Stimulated activated CD4-positive, alpha-beta T cell treated with anti-CD3 and anti-CD28 coated beads, Interleukin-4, amount 100 ng/mL, for 4 hours (primary cell): ENCODE measurements around the gene LDLRAP1.

Experiments used
- DNase-seq, 2 experiments: peaks; one replicate each; pipeline ENCODE4 v3.0.0-alpha.2; 2020

LDLRAP1 gene

GRCh38 chr1:25563330-25564215, 20.2 kb downstream of the LDLRAP1 start:
- DNase-seq = peak in 1 of 2 experiments; percentile 36

DNA sequence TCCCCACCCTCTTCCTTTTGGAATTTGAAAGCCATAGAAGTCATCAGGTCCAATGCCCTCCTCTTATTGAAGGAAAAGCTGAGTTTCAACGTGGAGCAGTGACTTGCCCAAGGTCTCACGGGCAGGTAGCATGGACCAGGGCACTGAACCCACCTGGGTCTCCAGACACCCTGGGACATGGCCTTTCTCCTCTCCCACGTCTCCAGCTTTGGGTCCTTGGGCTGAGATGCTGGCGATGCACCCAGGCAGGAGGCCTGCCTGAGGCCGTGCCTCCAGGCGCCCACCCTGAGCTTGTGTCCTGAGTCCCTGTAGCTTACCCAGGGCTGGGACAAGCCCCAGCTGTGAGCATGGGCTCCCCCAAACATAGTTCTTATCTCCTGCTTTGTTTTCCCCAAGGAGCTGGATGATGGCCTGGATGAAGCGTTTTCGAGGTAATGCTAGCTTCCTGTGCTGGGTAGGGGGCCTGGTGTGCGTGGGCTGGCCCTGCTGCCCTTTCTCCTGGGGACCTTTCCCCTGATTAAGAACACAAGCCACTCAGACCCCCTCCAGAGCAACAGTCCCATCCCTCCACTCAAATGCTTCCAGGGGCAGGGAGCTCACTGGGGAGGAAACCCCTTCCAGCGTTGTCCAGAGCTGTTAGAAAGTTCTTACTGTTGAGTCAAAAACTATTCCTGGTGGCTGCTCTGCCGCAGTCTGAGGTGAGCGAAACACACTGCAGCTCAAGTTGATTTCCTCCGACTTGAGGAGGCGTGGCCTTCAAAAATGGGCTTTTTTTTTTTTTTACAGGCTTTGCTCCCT, 21.6 kb downstream of the LDLRAP1 start:
- DNase-seq = peak in 1 of 2 experiments; percentile 41

DNA sequence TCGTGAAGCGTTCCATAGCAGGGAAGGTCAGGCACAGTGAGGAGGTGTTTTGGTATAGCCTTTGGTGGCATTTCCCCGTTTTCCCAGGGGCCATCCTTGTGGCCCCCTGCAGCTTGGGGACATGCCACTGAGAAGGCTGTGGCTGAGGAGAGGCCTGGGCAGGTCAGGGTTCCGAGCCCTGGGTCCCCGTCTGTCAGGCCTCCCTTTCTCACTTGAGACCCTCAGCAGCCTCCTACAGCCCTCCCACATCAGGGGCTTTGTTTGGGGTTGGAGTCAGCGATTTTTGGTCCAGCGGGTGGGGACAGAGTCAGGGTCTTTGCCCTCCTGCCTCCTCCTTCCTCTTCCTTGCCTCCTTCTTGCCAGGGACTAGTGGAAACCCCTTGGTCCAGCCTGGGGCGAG, 22.2 kb downstream of the LDLRAP1 start:
- DNase-seq = no peak

DNA sequence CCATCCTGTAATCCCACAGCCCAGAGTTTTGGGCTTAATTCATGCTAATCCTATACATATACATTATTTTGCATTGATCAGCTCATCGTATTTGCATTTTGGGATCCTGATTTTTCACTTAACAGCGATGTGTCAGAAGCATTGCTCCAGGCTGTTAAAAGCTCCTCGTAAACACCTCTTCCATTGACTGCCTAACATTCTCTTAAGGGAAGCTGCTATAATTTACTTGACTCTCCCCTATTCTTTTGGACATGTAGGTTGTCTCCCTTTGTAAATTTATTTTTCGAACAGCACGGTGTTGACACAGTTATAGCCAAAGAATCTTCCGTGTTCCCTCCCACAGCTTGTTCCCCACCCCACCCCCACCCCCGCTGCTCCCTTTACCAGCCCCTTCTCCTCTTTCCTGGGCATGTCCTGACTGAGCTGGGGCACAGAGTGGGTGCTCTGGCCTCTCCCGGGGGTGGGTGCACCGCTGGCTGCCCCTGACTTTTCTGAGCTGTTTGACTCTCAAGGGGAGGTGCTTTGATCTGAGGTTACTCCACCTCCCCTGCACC, 22.8 kb downstream of the LDLRAP1 start:
- DNase-seq = no peak

DNA sequence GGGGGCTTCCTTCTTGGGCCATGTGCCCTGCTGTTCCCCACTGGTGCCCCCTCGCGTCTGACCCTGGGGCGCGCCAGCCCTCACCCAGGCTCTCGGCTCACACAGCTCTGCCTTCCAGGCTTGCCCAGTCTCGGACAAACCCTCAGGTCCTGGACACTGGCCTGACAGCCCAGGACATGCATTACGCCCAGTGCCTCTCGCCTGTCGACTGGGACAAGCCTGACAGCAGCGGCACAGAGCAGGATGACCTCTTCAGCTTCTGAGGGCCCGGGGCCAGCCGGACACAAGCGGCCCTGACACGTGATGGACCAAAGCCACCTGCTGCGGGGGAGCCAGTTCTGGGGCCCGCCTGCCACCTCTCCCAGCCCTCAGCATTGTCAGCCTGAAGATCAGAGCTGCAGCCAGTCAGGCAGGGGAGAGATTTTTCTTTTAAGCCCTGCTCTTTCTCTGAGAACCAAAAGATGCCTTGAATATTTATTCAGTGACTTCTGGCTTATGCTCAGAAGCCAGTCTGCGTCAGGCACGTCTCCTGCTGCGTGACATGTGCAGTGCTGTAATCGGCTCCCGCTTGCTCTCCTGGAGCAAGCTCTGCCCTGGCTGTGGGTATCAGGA, 23.4 kb downstream of the LDLRAP1 start:
- DNase-seq = no peak

GRCh38 chr1:25567710-25568089, 24.3 kb downstream of the LDLRAP1 start:
- DNase-seq = no peak

GRCh38 chr1:25568090-25568833, 24.9 kb downstream of the LDLRAP1 start:
- DNase-seq = no peak

DNA sequence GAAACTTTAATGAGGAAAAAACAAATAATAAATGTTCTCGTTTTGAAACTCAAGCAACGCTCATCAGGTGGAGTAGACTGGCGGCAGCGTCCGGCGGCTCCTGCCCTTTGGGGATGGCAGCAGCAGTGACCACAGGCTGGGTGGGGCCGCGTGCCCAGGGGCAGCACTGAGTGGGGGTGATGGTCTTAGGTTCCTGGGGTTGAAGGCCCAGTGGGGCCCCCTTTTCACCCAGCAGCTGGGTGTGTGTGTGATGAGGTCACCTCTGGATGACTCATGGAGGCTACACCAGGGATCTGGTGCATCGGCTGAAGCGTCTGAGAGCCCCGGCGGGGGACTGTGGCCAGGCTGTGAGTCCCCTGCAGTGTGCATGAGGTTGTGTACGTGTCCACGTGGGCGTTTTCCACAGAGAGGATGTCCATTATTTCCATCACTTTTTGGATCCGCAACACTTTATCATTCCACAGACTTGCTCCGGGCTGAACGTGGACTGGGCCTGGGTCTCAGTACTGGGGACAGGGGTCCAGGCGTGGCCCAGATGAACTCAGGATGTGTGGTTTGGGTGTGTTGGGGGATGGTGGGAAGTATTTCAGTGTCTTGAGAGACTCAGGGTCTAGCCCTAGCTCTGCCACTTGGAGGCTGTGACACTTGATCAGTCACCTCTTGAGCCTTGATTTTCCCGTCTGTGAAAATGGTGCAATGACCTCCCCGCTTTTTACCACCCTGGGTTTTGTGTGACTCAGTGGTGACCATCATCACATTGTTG, 25.6 kb downstream of the LDLRAP1 start:
- no peak for DNase-seq

DNA sequence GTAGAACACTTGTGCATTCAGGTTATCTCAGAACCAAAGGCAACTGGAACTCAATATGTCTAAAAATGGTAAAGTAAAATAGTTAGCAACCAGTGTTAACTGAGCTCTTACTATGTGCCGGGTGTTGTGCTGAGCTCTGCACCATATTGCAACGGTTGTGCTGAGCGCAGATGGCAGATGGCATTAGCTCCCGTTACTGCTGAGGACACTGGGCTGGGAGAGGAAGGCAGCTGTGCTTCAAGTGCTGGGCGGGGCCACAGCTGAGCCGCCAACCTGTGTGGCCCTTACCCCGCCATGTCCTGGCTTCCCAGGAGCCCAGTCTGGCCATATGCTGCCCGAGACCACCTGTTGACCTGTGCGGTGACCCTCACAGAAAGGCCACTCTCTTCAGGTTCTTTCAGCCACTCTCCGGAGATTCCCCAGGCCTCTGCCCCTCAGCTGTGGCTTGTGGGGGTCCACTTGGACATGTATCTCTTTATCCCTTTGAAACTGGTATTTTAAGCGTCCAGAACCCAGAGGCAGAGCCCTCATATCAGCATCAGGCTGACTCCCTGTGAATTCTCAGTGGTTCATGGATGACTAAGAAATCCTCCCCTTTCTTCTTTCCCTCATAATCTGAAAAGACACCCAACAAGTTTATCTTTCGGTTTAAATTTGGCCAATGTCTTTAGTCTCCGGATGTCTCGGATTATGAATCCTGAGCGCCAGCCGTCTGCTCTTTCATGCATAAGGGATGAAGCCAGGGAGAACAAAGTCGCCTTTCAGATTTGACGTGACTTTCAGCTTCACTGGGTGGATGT, 26.4 kb downstream of the LDLRAP1 start:
- DNase-seq = no peak

DNA sequence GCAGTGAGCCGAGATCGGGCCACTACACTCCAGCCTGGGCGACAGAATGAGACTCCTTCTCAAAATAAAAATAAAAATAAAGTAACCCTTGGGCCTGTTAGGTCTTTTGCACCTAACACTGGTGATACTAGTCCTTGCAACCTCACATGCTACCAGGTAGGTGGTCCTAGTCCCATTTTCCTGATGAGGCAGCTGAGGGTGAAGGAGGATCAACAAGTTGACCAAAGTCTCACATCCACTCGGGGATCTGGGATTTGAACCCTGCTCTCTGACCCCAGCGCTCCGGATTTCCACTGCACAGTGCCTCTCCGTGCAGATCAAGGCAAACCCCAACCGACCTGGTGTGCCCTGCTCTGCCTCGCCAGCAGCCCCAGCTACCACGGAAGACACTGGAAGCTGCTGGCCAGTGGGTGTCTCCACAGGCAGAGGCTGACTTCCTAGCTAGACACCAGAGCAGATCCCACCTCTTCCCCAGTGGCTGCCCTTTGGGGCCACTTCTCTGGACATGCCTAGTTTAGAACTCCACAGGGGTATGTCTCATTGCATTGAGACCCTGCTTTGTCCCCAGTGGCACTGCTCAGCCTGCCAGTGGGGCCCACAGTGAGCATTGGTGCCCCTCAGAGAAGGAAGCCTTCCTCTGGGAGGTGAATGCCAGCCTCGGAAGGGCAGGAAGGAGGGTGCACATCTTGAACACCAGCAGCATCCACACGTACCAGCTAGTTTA, 27.6 kb downstream of the LDLRAP1 start:
- no peak for DNase-seq

DNA sequence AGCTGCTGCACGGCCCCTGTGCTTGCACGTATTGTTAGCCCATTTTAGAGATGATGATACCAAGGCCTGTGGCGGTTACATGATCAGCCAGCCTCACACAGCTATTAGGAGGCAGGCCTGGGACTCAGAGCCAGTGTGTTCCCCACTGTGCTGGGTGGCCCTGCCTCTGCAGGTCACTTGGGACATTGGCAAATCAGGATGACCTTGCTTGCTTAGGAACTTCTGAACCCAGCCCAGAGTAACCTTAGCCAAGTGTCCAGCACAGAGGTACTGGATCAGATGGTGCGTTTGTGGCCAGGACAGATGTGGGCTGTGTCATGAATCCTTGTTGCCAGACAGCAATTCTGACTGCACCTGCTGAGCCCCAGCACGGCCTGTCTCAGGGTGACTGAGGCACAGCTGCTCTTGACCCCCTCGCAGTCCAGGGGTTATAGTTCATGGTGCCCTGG, 28.1 kb downstream of the LDLRAP1 start:
- DNase-seq = no peak

DNA sequence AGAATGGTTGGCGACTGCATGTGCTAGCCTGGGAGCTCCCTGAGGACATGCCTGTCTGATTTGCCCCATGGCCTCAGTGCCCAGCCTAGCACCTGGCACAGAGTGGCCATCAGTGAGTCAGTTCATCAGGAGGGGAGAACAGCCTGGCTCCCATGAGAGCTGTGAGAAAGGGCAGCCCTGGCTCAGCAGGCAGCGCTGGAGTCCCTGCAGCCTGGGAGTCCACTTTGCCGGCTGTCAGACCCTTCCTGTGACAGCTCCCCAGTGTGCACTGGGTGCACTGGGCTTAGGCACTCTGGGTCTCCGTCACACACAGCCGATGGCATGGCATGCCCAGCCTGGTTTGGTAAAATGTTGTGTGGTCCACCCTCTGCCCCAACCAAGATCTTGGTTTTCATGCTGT, 28.7 kb downstream of the LDLRAP1 start:
- no peak for DNase-seq

GRCh38 chr1:25572708-25573590, 29.5 kb downstream of the LDLRAP1 start:
- peak in 1 of 2 experiments; percentile 55 for DNase-seq

- DNase-seq = no peak
Measured at GRCh38 chr1:25573591-25573930, 30.2 kb downstream of the LDLRAP1 start.

DNA sequence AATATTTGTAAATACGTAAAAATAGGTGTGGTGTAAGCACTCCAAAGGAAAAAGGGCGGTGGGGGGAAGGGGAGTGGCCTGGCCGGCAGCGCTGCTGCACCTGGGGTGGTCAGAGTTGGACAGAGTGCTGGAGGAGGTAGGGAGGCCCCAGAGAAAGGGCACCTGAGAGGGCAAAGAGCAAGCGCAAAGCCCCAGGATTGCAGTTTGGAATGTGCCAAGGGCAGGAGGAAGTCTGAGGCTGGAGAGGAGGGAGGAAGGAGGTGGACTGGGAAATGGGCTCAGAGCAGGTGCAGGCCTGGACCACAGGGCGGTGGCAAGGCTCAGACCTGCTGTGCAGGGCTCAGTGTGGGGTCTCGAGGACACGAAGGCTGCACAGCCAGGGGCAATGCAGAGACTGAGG, 30.6 kb downstream of the LDLRAP1 start:
- no peak for DNase-seq

GRCh38 chr1:25575191-25575590, 31.8 kb downstream of the LDLRAP1 start:
- DNase-seq = no peak

GRCh38 chr1:25576459-25577133, 33.2 kb downstream of the LDLRAP1 start:
- DNase-seq = no peak

DNA sequence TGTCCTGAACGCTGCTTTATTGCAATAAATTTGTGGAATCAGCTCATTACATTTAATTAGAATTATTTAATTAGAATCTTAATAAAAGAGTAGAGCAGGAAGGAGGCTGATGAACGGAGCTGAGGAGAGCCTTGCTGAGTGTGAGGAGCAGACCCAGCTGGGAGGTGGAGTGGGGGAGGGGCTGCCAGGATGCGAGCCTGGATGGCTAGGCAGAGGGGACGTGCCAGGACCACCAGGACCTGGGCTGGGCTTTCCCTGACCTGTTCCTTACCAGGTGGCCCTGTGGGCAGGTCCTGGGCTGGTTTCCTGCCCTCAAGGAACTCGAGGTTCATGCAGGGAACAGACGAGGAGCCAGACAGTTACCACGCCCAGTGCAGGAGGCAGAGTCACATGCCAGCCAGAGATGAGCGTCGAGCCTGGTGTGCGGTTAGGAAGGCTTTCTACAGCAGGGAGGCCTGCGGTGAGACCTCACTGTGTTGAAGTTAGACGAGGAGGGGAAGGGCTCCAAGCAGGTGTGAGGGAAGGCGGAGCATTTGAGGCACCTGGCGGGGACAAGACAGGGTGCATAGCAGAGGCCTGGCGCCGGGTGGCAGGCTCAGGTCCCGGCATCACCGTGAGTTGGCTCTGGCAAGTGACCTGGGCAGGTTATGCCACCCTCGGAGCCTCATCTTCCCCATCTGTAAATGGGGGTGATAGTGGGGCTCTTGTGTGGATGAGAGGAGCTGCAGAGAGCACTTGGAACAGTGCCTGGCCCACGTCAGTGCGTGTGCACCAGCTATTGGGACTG, 33.9 kb downstream of the LDLRAP1 start:
- no peak for DNase-seq
